ENCODE results near the gene NDUFAF4. TPM values are rescaled to one million over a fixed set of nuclear protein-coding genes. Genes with fewer than 3 reads are reported as not detected.

NDUFAF4 gene
- total RNA-seq, 1 donor from 2014 or later = 46.9 TPM

DNA sequence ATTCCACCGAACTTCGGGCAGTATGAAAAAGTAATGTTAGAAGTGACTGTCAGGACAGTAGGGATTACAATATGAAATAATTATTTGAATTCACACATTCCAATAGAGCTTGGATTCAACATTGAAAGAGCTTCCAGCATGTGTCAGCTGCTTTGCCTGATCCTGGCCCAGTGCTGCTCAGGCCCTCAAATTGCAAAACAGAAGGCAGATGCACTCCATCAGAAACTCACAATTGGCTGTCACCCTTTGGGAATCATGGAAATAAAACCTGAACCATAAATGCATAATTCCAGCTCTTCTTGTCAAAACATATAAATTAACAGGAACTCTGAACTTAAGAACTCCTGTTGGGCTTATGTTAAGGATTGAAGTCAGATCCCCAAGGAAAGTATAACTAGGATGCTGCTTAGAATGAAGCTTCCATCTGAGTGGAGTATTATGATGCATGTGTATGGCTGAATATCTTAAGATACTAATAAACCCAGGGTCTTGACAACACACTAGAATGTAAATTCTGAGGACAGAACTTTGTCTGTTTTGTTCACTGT lies 1.8 kb upstream of the NDUFAF4 start:
- no peaks in the 10 kb centered on the region for H3K27me3 Mint-ChIP-seq (ENCODE audit: low read depth)
- TF ChIP-seq, protein P1, sequence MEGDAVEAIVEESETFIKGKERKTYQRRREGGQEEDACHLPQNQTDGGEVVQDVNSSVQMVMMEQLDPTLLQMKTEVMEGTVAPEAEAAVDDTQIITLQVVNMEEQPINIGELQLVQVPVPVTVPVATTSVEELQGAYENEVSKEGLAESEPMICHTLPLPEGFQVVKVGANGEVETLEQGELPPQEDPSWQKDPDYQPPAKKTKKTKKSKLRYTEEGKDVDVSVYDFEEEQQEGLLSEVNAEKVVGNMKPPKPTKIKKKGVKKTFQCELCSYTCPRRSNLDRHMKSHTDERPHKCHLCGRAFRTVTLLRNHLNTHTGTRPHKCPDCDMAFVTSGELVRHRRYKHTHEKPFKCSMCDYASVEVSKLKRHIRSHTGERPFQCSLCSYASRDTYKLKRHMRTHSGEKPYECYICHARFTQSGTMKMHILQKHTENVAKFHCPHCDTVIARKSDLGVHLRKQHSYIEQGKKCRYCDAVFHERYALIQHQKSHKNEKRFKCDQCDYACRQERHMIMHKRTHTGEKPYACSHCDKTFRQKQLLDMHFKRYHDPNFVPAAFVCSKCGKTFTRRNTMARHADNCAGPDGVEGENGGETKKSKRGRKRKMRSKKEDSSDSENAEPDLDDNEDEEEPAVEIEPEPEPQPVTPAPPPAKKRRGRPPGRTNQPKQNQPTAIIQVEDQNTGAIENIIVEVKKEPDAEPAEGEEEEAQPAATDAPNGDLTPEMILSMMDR (conservative IDR thresholded peaks at IDR 0.05) = no peak
- H3K4me3 Mint-ChIP-seq = peak overlapping the region; percentile 89
- peaks cover 6% of the 10 kb centered on the region for H3K36me3 Mint-ChIP-seq (ENCODE audit: low read depth)
- no peak overlapping the region for H3K27ac Mint-ChIP-seq (ENCODE audit: unreplicated experiment)
- no peak for DNase-seq (ENCODE audit: low read depth, low spot score)
- H3K9me3 Mint-ChIP-seq = no peaks in the 10 kb centered on the region
- peaks cover 24% of the 10 kb centered on the region for H3K4me1 Mint-ChIP-seq

DNA sequence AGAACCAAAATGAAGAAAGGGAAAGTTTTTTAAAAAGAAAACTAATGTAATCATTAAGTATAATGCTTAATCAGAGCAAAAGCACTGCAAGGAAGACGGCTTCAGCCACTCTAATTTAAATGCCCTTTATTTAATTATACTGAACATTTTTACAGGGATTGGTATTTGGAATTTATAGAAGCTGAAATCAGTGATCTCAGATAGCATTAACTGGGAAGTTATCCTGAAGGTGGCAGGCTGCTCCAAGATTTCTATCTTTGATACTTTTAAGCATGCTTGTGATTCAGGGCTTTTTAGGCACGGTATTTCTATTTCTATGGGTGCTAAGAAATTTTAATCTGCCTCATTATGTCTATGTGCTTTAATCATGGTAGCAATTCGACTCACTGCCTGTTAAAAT lies 1.3 kb upstream of the NDUFAF4 start:
- Mint-ChIP-seq H3K9me3 (no peaks in the 10 kb centered on the region), H3K4me3 (peak overlapping the region; percentile 89), H3K27ac (ENCODE audit: unreplicated experiment) (no peak overlapping the region), H3K27me3 (ENCODE audit: low read depth) (no peaks in the 10 kb centered on the region), H3K4me1 (peaks cover 24% of the 10 kb centered on the region), H3K36me3 (ENCODE audit: low read depth) (peaks cover 6% of the 10 kb centered on the region)
- TF ChIP-seq, protein P1 (conservative IDR thresholded peaks at IDR 0.05) = peak; percentile 69
- peak; percentile 6 for DNase-seq (ENCODE audit: low read depth, low spot score)

DNA sequence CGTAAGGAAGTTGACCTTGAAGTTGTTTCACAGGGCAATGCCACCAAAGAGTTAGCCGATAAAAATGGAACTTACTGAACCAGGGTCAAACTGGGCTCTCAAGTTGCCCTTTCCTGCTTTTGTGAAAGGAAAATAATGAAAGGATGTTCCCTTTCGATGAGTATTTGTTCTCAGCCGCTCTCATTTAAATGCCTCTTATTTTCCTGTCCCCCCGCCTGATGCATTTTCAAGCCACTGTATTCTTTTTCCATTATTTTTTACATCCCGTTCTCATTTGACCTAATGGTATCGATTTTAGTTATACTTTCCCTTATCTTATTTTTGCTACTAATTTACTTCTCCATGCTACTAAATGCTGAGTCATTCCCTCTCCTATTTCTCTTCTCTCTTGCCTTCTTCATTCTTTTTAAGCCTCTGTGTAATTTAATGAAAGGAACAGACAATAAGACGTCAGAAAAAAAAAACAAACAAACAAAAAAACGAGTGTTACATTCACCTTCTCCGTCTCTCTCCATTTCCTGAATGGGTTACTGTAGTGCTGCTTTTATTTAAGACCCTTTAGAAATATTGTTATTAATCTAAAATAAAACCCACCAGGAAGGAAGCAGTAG lies 655 bp upstream of the NDUFAF4 start:
- TF ChIP-seq, protein P1 (conservative IDR thresholded peaks at IDR 0.05) = no peak
- Mint-ChIP-seq H3K9me3 (no peaks in the 10 kb centered on the region), H3K4me1 (peaks cover 24% of the 10 kb centered on the region), H3K4me3 (peak overlapping the region; percentile 89), H3K27me3 (ENCODE audit: low read depth) (no peaks in the 10 kb centered on the region), H3K27ac (ENCODE audit: unreplicated experiment) (peak overlapping the region; percentile 91), H3K36me3 (ENCODE audit: low read depth) (peaks cover 6% of the 10 kb centered on the region)
- no peak for DNase-seq (ENCODE audit: low read depth, low spot score)

DNA sequence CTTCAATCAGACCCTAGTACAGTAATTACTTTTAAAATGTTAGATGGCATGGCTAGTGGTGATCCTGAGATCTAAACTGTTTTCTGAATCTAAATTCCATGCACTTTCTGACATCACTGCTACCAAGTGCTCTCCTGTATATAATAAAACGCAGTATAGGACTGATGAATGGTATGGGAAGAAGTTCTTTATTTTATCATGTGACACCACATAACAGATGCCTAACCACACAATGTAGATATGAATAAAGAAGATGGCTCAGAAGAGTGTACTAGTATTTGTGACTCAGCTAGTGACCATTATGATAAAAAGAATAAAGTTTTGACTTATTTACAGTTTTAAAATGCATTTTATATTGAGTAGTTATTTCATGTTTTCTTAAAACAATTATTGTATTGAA lies 8.5 kb downstream of the NDUFAF4 start:
- no peak overlapping the region for H3K4me3 Mint-ChIP-seq
- no peak overlapping the region for H3K27ac Mint-ChIP-seq (ENCODE audit: unreplicated experiment)
- TF ChIP-seq, protein P1 (conservative IDR thresholded peaks at IDR 0.05) = no peak
- H3K27me3 Mint-ChIP-seq (ENCODE audit: low read depth) = no peaks in the 10 kb centered on the region
- H3K36me3 Mint-ChIP-seq (ENCODE audit: low read depth) = peaks cover 4% of the 10 kb centered on the region
- no peak for DNase-seq (ENCODE audit: low read depth, low spot score)
- no peaks in the 10 kb centered on the region for H3K4me1 Mint-ChIP-seq
- no peaks in the 10 kb centered on the region for H3K9me3 Mint-ChIP-seq

DNA sequence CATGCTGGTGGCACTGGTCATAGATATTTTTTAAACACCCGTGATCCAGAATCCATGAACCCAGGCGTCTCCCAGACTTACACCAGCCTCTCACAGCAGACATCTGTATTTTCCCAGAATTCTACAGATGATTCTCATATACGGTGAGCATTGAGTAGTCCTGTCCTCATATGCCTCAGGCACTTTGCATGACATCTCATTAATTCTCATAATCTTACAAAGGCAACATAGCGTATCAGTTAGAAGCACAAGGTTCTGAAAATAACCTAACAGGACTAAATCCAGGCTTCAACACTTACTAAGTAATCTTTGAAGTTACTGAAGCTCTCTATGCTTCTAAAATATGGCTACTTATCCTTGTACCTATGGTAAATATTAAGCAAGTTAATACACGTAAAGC lies 8.9 kb downstream of the NDUFAF4 start:
- Mint-ChIP-seq H3K4me3 (no peak overlapping the region), H3K36me3 (ENCODE audit: low read depth) (peaks cover 4% of the 10 kb centered on the region), H3K4me1 (no peaks in the 10 kb centered on the region), H3K27ac (ENCODE audit: unreplicated experiment) (no peak overlapping the region), H3K9me3 (no peaks in the 10 kb centered on the region), H3K27me3 (ENCODE audit: low read depth) (no peaks in the 10 kb centered on the region)
- TF ChIP-seq, protein P1 (conservative IDR thresholded peaks at IDR 0.05) = no peak
- no peak for DNase-seq (ENCODE audit: low read depth, low spot score)

Measured in neural crest cell (in vitro differentiated cells).